ENCODE measurements around the gene SLC29A4. TPM values are rescaled to one million over a fixed set of nuclear protein-coding genes. Genes with fewer than 3 reads are reported as not detected.

SLC29A4 gene
- total RNA-seq, 1 donor from 2014 or later, result 9.7 TPM

DNA sequence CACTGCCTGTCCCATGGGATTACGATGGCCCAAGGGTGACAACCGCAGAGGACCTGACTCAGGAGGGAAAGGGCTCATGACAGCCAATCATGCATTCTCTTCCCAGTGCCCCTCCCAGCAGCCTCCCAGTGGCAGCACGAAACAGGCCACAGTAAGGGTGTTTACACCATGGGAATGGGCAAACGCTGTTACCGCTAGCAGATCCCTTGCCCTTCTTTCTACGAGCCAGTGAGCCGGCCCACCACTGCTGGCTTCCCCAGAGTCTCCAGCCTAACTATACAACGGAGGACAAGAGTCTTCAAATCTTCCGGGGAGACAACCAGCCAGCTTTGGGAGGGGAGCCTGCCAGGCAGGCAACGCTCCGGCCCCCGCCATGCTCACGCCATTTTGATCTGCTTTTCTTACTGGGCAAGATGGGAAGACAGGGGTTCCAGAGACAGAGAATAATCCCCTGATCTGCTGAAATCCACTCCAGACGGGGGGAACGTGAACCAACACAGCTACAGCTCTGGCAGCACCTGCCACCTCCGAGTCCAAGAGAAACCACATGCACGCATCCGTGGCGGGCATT is 69.8 kb downstream of the SLC29A4 start:
- Mint-ChIP-seq H3K27ac (ENCODE audit: unreplicated experiment) (no peak overlapping the region), H3K27me3 (ENCODE audit: low read depth) (no peaks in the 10 kb centered on the region), H3K9me3 (ENCODE audit: low read depth) (no peaks in the 10 kb centered on the region), H3K36me3 (ENCODE audit: low read depth) (peaks cover 39% of the 10 kb centered on the region), H3K4me3 (ENCODE audit: unreplicated experiment) (no peak overlapping the region), H3K4me1 (ENCODE audit: low read depth) (peaks cover 32% of the 10 kb centered on the region)
- DNase-seq (ENCODE audit: low spot score), result no peak
- TF ChIP-seq, protein P1, sequence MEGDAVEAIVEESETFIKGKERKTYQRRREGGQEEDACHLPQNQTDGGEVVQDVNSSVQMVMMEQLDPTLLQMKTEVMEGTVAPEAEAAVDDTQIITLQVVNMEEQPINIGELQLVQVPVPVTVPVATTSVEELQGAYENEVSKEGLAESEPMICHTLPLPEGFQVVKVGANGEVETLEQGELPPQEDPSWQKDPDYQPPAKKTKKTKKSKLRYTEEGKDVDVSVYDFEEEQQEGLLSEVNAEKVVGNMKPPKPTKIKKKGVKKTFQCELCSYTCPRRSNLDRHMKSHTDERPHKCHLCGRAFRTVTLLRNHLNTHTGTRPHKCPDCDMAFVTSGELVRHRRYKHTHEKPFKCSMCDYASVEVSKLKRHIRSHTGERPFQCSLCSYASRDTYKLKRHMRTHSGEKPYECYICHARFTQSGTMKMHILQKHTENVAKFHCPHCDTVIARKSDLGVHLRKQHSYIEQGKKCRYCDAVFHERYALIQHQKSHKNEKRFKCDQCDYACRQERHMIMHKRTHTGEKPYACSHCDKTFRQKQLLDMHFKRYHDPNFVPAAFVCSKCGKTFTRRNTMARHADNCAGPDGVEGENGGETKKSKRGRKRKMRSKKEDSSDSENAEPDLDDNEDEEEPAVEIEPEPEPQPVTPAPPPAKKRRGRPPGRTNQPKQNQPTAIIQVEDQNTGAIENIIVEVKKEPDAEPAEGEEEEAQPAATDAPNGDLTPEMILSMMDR (IDR thresholded peaks at IDR 0.05), result no peak

DNA sequence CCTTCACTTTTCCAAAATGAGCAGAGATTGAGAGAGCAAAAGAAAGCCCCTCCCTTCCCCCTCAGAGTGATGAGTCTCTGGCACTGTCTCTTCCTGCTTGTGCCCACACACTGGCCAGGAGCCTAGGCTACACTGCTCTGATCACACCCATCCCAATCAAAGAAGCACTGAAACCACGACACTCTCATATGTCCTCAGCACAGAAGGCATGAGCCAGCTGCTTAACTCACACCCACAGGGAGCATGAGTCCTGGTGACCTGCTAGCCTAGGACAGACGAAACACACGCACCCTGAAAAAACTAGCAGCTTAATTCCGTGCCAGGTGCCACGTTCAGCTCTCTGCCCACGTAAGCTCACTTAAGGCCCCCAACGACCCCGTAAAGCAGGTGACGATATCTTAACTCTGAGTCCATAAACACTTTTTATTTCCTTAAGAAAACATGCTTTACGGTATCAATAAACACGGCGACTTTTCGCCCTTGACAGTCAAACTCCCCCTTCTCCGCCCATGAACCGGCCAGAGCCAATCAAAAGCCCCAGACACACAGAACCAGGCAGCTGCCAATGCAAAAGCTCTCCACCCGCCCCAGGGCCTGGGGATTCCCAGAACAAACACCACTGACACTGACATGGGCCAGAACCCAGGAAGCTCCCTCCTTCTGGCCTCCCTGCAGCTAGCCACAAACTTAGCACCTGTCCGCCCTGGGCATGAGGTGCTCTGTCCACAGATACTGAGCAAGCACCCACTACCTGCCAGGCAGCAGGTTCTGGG is 71.9 kb downstream of the SLC29A4 start:
- DNase-seq (ENCODE audit: low spot score), result no peak
- H3K9me3 Mint-ChIP-seq (ENCODE audit: low read depth), result no peaks in the 10 kb centered on the region
- H3K4me3 Mint-ChIP-seq (ENCODE audit: unreplicated experiment), result no peak overlapping the region
- peaks cover 43% of the 10 kb centered on the region for H3K36me3 Mint-ChIP-seq (ENCODE audit: low read depth)
- H3K4me1 Mint-ChIP-seq (ENCODE audit: low read depth), result peaks cover 32% of the 10 kb centered on the region
- TF ChIP-seq, protein P1 (IDR thresholded peaks at IDR 0.05), result no peak
- no peaks in the 10 kb centered on the region for H3K27me3 Mint-ChIP-seq (ENCODE audit: low read depth)
- H3K27ac Mint-ChIP-seq (ENCODE audit: unreplicated experiment), result peak overlapping the region; percentile 34

Other genes with a start within 250 kb of the SLC29A4 start
- 9.9 to 13.1 TPM (median 10.0 TPM) in 3 replicates for gene RBAK, start 237.1 kb upstream of the SLC29A4 start, total RNA-seq
- gene WIPI2, start 92.7 kb upstream of the SLC29A4 start, total RNA-seq, result 61.0 to 68.0 TPM (median 61.6 TPM) in 3 replicates
- gene TNRC18, start 140.9 kb downstream of the SLC29A4 start, total RNA-seq, result 95.4 to 137 TPM (median 101 TPM) in 3 replicates
- gene FBXL18, start 230.9 kb downstream of the SLC29A4 start, total RNA-seq, result 18.0 to 18.8 TPM (median 18.6 TPM) in 3 replicates
- gene ACTB, start 247.7 kb downstream of the SLC29A4 start, total RNA-seq, result 3,228 to 5,289 TPM (median 5,211 TPM) in 3 replicates

All from chondrocyte (in vitro differentiated cells).